CD14-positive monocyte (primary cell): Measurements from ENCODE around the gene LGR4. TPM values are rescaled to one million over a fixed set of nuclear protein-coding genes. Genes with fewer than 3 reads are reported as not detected.
A peak's percentile ranks its signal among the peaks of the same experiment; 100 is the strongest.

Source experiments
- DNase-seq, 3 donors: peaks; one replicate each; pipeline ENCODE4 v3.0.0-alpha.2; 2011 to 2022
- H2AFZ ChIP-seq: 2 replicates; pipeline ENCODE4 v1.6.0; 2012; ENCODE audit warnings: mild to moderate bottlenecking, low read depth, low read length, inconsistent platforms; ENCODE audit not compliant: insufficient read depth, poor library complexity, severe bottlenecking
- H3K27ac ChIP-seq, 2 donors: 1 replicate in 1 of 2; 2 replicates in 1 of 2; pipeline ENCODE4 v1.5.1; 2012 to 2013; ENCODE audit warnings: low read length in 2 of 2, control low read depth in 1 of 2, inconsistent platforms in 1 of 2, low read depth in 1 of 2, mild to moderate bottlenecking in 1 of 2
- H3K27me3 ChIP-seq, 2 donors: one replicate each; pipeline versions ENCODE4 v1.6.0 to v1.6.1; 2011 to 2013; ENCODE audit warnings: low read length in 2 of 2; ENCODE audit not compliant: control insufficient read depth in 2 of 2, insufficient read depth in 2 of 2
- H3K36me3 ChIP-seq, 2 donors: replicated peaks in 1 of 2; 1 replicate in 1 of 2; 2 replicates in 1 of 2; pipeline versions ENCODE4 v1.5.1 to v1.6.1; 2012 to 2013; ENCODE audit warnings: low read length in 2 of 2, control low read depth in 1 of 2, inconsistent platforms in 1 of 2, mild to moderate bottlenecking in 1 of 2; ENCODE audit not compliant: insufficient read depth in 2 of 2, control insufficient read depth in 1 of 2
- H3K4me1 ChIP-seq, 2 donors: 1 replicate in 1 of 2; 2 replicates in 1 of 2; pipeline versions ENCODE4 v1.5.1 to v1.6.1; 2012 to 2013; ENCODE audit warnings: low read length in 2 of 2, control low read depth in 1 of 2, inconsistent platforms in 1 of 2, mild to moderate bottlenecking in 1 of 2, moderate library complexity in 1 of 2; ENCODE audit not compliant: insufficient read depth in 2 of 2, control insufficient read depth in 1 of 2
- H3K4me2 ChIP-seq: replicated peaks from 2 replicates; pipeline ENCODE3; 2012; ENCODE audit warnings: low read length, moderate library complexity, mild to moderate bottlenecking; ENCODE audit not compliant: poor library complexity, severe bottlenecking; ENCODE audit errors: extremely low read depth
- H3K4me3 ChIP-seq, 3 experiments: fragments of 200-600 bp in 1 of 3; sonication (generic) in 1 of 3; replicated peaks in 1 of 3; 1 replicate in 2 of 3; 2 replicates in 1 of 3; pipeline ENCODE4 v1.5.1; 2011 to 2013; ENCODE audit warnings: low read length in 3 of 3, mild to moderate bottlenecking in 3 of 3, control low read depth in 2 of 3, low read depth in 2 of 3, inconsistent platforms in 1 of 3, moderate library complexity in 1 of 3
- H3K79me2 ChIP-seq: 2 replicates; pipeline ENCODE4 v1.6.0; 2012; ENCODE audit warnings: mild to moderate bottlenecking, control low read depth, inconsistent platforms, low read length, moderate library complexity; ENCODE audit not compliant: insufficient read depth
- H3K9ac ChIP-seq: 2 replicates; pipeline ENCODE4 v1.6.0; 2017; ENCODE audit warnings: low read length, mild to moderate bottlenecking; ENCODE audit not compliant: insufficient read depth, poor library complexity, severe bottlenecking
- H3K9me3 ChIP-seq, 2 donors: replicated peaks in 1 of 2; 1 replicate in 1 of 2; 2 replicates in 1 of 2; pipeline versions ENCODE4 v1.5.1 to v1.6.1; 2012 to 2013; ENCODE audit warnings: low read length in 2 of 2, control low read depth in 1 of 2; ENCODE audit not compliant: control insufficient read depth in 1 of 2, insufficient read depth in 1 of 2
- H4K20me1 ChIP-seq: 2 replicates; pipeline ENCODE4 v1.6.0; 2012; ENCODE audit warnings: mild to moderate bottlenecking, low read length, control low read depth, moderate library complexity; ENCODE audit not compliant: insufficient read depth
- H3K27ac Mint-ChIP-seq, 7 donors: one replicate each; pipeline ENCODE4 v1.8.0; 2020; ENCODE audit warnings: mild to moderate bottlenecking in 7 of 7, mixed read lengths in 7 of 7, moderate library complexity in 6 of 7, inconsistent platforms in 2 of 7
- H3K27me3 Mint-ChIP-seq, 3 donors: one replicate each; pipeline ENCODE4 v1.8.0; 2021 to 2022; ENCODE audit warnings: low read depth in 3 of 3, mild to moderate bottlenecking in 3 of 3, mixed read lengths in 3 of 3, moderate library complexity in 3 of 3, inconsistent platforms in 1 of 3
- H3K36me3 Mint-ChIP-seq, 2 donors: one replicate each; pipeline ENCODE4 v1.8.0; 2020; ENCODE audit warnings: mixed read lengths in 2 of 2, inconsistent platforms in 1 of 2, mild to moderate bottlenecking in 1 of 2
- H3K4me1 Mint-ChIP-seq: one replicate; pipeline ENCODE4 v1.8.0; 2020; ENCODE audit warnings: mild to moderate bottlenecking, mixed read lengths
- H3K4me3 Mint-ChIP-seq, 2 donors: one replicate each; pipeline ENCODE4 v1.8.0; 2020; ENCODE audit warnings: mild to moderate bottlenecking in 2 of 2, mixed read lengths in 2 of 2, moderate library complexity in 1 of 2
- H3K9me3 Mint-ChIP-seq, 7 donors: one replicate each; pipeline ENCODE4 v1.8.0; 2020 to 2022; ENCODE audit warnings: mixed read lengths in 7 of 7, mild to moderate bottlenecking in 6 of 7, moderate library complexity in 6 of 7, inconsistent platforms in 2 of 7
- WGBS: methylation state at CpG from one replicate; pipeline ENCODE4 v1.1.5; 2013; ENCODE audit warnings: missing lambda C conversion rate; ENCODE audit not compliant: insufficient coverage; 5-methylcytosine and 5-hydroxymethylcytosine counted together
- intact Hi-C, 2 donors: fragments of 100-400 bp; cut with micrococcal nuclease; formaldehyde crosslinking; loops; one replicate each; pipeline versions ENCODE4 v1.15.0 to v1.15.1; 2023
- polyA plus RNA-seq, 3 donors: library from polyadenylated mRNA; depleted of rRNA in 1 of 3; unstranded in 2 of 3; stranded (reverse) in 1 of 3; fragments of 300-500 nt in 2 of 3; fragments of >200 nt in 1 of 3; fragmentation: Illumina TruSeq in 2 of 3; gene quantifications; 1 replicate in 2 of 3; 2 replicates in 1 of 3; pipeline ENCODE4 v1.2.3, GENCODE V29; 2012 to 2021
- TF ChIP-seq, protein P1 (sequence below): fragments of 200-600 bp; IDR thresholded peaks from one replicate; pipeline ENCODE4 v1.8.0; 2022; ENCODE audit warnings: antibody characterized with exemption, mild to moderate bottlenecking

Gene LGR4
- polyA plus RNA-seq, 3 donors, result 0.67 to 0.92 (median 0.72) TPM

DNA sequence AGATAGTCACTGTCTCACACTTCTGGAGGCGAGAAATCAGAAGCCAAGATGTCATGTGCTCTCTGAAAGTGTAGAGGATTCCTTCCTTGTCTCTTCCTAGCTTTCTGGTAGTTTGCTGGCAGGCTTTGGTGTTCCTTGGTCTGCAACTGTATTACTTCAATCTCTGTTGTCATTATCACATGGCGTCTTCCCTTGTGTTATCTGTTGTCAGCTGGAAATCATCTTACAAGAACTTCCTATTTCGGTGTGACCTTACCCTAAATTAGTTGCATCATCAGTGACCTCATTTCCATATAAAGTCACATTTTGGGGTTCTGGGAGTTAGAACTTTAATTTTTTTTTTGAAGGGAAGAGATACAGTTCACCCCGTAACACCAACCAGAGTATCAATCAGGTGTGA lies 37.3 kb upstream of the LGR4 start:
- DNase-seq, result peak; percentile 12 to 48 (median 24)
- peak overlapping the region in 1 of 7 donors; percentile 43 for H3K27ac Mint-ChIP-seq
- H3K27me3 ChIP-seq, result no peaks in the 10 kb centered on the region
- no peaks in the 10 kb centered on the region for H4K20me1 ChIP-seq
- H2AFZ ChIP-seq, result no peak overlapping the region
- intact Hi-C loops, result loop anchor here (5.0 to 10.0 kb wide), 2 partner anchors 38 to 595 kb away; partner anchors contain the start of genes KIF18A (in 2 of the 2), METTL15 (in 2 of the 2) and LGR4 (in 1 of the 2)
- H3K4me3 Mint-ChIP-seq, result no peak overlapping the region
- H3K79me2 ChIP-seq, result peaks cover 22% of the 10 kb centered on the region
- H3K27ac ChIP-seq, result no peak overlapping the region
- peaks cover 22% of the 10 kb centered on the region for H3K4me1 Mint-ChIP-seq
- H3K36me3 ChIP-seq, result no peaks in the 10 kb centered on the region
- WGBS, result no CpG with 5 or more reads among the region's 4 CpGs
- no peaks in the 10 kb centered on the region for H3K36me3 Mint-ChIP-seq
- TF ChIP-seq, protein P1, sequence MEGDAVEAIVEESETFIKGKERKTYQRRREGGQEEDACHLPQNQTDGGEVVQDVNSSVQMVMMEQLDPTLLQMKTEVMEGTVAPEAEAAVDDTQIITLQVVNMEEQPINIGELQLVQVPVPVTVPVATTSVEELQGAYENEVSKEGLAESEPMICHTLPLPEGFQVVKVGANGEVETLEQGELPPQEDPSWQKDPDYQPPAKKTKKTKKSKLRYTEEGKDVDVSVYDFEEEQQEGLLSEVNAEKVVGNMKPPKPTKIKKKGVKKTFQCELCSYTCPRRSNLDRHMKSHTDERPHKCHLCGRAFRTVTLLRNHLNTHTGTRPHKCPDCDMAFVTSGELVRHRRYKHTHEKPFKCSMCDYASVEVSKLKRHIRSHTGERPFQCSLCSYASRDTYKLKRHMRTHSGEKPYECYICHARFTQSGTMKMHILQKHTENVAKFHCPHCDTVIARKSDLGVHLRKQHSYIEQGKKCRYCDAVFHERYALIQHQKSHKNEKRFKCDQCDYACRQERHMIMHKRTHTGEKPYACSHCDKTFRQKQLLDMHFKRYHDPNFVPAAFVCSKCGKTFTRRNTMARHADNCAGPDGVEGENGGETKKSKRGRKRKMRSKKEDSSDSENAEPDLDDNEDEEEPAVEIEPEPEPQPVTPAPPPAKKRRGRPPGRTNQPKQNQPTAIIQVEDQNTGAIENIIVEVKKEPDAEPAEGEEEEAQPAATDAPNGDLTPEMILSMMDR, result no peak
- H3K9me3 Mint-ChIP-seq, result peaks cover 0 to 6% (median 0%) of the 10 kb centered on the region in 7 donors
- peaks cover 19 to 21% of the 10 kb centered on the region in 2 donors for H3K4me1 ChIP-seq
- no peak overlapping the region for H3K4me3 ChIP-seq
- no peaks in the 10 kb centered on the region for H3K9me3 ChIP-seq
- peaks cover 0 to 1% (median 0%) of the 10 kb centered on the region in 3 donors for H3K27me3 Mint-ChIP-seq
- H3K9ac ChIP-seq, result no peak overlapping the region
- H3K4me2 ChIP-seq, result no peak overlapping the region

DNA sequence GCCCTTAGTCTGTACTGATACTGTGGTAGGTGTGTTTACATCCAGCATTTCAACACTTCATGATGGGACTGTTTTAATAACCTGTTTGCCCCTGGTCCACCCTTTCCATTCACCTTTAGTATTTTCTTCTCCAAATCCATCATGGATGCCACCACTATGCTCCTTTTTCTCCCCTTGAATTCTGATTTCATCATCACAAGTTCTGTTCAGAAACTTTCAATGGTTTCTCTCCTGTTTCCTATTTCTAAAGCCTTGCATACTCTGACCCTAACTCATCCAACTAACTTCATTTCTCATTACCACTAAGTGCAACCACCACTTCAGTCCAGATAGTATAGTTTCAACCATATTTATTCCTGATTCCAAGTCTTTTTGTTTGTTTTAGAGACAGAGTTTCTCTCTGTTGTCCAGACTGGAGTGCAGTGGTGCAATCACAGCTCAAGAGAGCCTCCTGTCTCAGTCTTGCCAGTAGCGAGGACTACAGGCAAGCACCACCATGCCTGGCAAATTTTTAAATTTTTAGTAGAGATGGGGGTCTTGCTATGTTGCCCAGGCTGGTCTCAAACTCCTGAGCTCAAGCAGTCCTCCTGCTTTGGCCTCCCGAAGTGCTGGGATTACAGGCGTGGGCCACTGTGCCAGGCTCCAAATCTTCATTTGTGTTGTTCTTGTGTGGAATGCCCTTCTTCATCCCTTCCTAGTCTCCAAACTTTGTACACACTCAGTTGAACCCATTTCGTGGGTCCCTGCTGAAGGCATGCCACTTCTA lies 35.1 kb upstream of the LGR4 start:
- H3K36me3 ChIP-seq, result no peaks in the 10 kb centered on the region
- DNase-seq, result no peak
- Mint-ChIP-seq H3K4me3 (peak overlapping the region in 1 of 2 donors; percentile 100), H3K27me3 (peaks cover 0 to 1% (median 0%) of the 10 kb centered on the region in 3 donors), H3K27ac (peak overlapping the region in 1 of 7 donors; percentile 97), H3K9me3 (peaks cover 0 to 6% (median 0%) of the 10 kb centered on the region in 7 donors), H3K36me3 (peaks cover 3 to 5% of the 10 kb centered on the region in 2 donors), H3K4me1 (peaks cover 26% of the 10 kb centered on the region)
- H2AFZ ChIP-seq, result peak overlapping the region; percentile 99
- H3K4me3 ChIP-seq, result peak overlapping the region in 1 of 3 experiments; percentile 95
- peak overlapping the region; percentile 95 for H3K4me2 ChIP-seq
- peaks cover 43% of the 10 kb centered on the region for H3K79me2 ChIP-seq
- no peak overlapping the region for H3K27ac ChIP-seq
- TF ChIP-seq, protein P1, result no peak
- 90% methylated on average over 1 of the region's 4 CpGs for WGBS
- intact Hi-C loops, result loop anchor here (5.0 to 10.0 kb wide), 2 partner anchors 35 to 597 kb away; partner anchors contain the start of genes KIF18A (in 2 of the 2), METTL15 (in 2 of the 2) and LGR4 (in 1 of the 2)
- no peaks in the 10 kb centered on the region for H3K27me3 ChIP-seq
- H4K20me1 ChIP-seq, result no peaks in the 10 kb centered on the region
- no peak overlapping the region for H3K9ac ChIP-seq
- no peaks in the 10 kb centered on the region for H3K9me3 ChIP-seq
- peaks cover 19 to 21% of the 10 kb centered on the region in 2 donors for H3K4me1 ChIP-seq
